ENCODE data around the gene TOLLIP.
A peak's percentile ranks its signal among the peaks of the same experiment; 100 is the strongest.

Gene TOLLIP

GRCh38 chr11:1310772-1311468, 1.5 kb upstream of the TOLLIP start:
- DNase-seq (ENCODE audit: low read depth in 2 of 2) = peak; percentile 42 to 50

- no peak for DNase-seq (ENCODE audit: low read depth in 2 of 2)
Observed at GRCh38 chr11:1310318-1310687, 871 bp upstream of the TOLLIP start.

GRCh38 chr11:1308743-1309497, 512 bp downstream of the TOLLIP start:
- no peak for DNase-seq (ENCODE audit: low read depth in 2 of 2)

DNA sequence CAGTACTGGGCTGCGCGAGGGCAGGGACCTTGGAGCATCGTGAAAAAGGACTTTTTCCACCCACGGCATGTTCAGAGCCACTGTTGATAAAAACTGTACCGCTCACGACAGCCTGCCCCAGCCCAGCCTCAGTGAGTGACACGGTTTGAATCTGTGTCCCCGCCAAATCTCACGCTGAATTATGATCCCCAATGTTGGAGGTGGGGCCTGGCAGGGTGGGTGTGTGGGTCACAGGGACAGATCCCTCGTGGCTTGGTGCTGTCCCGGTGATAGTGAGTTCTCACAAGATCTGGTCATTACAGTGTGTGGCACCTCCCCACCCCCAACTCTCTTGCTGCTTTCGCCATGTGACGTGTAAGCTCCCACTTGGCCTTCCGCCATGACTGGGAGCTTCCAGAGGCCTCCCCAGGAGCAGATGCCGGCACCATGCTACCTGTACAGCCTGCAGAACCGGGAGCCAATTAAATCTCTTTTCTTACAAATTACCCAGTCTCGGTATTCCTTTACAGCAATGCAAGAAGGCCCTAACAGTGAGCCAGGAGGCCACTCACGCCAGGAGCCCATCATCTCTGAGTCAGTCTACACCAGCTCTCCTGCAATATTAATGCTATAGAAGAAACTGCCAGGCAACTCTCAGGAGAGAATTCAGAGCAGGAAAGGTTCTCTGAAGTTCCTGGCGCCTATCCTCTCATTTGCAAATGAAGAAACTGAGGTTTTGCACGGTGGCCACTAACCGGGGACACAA, 1.3 kb downstream of the TOLLIP start:
- no peak for DNase-seq (ENCODE audit: low read depth in 2 of 2)

DNA sequence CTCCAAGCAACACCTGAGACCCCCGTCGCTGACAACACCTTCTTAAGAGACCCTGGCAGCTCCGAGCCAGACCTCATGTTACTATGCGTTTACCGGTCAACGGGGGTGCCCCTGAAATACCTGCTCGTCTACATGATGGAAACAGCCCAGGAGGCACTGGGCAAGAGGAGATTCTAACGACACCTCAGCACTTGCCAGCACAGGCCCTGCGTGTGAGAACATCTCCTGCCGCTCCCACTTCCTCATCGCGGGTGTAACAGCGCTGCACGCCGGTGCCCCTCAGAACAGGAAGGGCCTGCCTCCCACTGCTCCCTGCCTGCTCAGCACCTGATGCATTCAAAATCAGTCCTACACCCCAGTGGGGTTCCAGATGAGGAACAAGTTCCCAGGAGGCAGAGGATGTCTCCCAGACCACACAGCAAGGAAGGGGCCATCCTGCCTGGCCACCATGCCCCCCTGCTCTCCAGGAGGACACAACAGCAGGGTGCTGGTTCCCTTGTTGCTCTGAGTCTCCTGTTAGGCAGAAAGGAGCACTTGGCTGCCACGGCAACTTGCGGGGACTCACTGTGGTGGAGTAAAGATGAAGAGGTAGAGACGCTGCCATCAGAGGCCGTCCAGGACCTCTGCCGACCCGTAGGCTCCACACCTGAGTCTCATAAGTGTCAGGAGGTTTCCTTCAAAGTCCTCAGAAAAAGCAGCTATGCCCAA, 2.1 kb downstream of the TOLLIP start:
- DNase-seq (ENCODE audit: low read depth in 2 of 2) = no peak

- DNase-seq (ENCODE audit: low read depth in 2 of 2) = no peak
Observed at GRCh38 chr11:1306186-1307162, 3.0 kb downstream of the TOLLIP start.

GRCh38 chr11:1305501-1306056, 3.9 kb downstream of the TOLLIP start:
- no peak for DNase-seq (ENCODE audit: low read depth in 2 of 2)

DNA sequence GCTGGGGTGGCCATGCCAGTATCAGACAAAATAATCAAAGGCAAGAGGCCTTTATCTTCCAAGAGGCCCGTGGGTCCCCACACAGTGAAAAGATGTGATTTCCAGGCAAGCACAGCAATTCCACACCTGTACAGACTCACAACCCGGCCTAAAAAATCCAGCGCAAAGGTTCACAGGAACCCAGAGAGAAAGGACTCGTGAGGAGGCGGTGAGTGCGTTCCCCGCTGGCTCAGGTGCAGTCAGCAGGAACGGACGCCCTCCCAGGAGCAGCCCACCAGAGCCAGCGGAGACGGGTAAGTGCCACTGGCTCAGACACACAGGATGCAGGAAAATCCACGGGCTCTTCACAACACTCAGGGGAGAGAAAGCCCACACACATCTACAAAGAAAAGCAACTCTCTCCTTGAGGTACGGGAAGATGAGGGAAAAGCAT, 4.4 kb downstream of the TOLLIP start:
- DNase-seq (ENCODE audit: low read depth in 2 of 2) = no peak

GRCh38 chr11:1304380-1304779, 5.1 kb downstream of the TOLLIP start:
- no peak for DNase-seq (ENCODE audit: low read depth in 2 of 2)

- DNase-seq (ENCODE audit: low read depth in 2 of 2) = no peak
Observed at GRCh38 chr11:1303973-1304372, 5.5 kb downstream of the TOLLIP start.

- no peak for DNase-seq (ENCODE audit: low read depth in 2 of 2)
Observed at GRCh38 chr11:1303126-1303821, 6.2 kb downstream of the TOLLIP start.

- no peak for DNase-seq (ENCODE audit: low read depth in 2 of 2)
Observed at GRCh38 chr11:1302461-1303125, 6.8 kb downstream of the TOLLIP start.

DNA sequence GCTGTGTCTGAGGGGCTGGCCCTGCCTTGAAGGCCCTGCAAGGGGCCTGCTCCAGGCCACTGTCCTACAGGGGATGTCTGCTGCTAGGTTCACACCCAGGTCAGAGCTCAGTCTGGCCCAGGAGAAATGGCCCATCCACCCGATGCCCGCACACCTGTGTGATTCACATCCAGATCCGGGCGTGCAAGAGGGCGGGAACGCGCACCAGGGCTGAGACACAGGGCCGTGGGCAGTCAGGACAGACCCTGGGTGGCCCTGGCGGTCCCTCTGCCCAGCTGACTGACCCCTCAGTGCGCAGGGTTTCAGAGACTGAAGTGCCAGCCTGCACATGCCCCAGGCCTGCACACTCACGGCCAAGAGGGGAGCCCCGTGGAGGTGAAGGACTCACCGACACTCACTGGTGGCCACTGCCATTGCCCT, 7.4 kb downstream of the TOLLIP start:
- DNase-seq (ENCODE audit: low read depth in 2 of 2) = no peak

GRCh38 chr11:1301220-1302000, 8.0 kb downstream of the TOLLIP start:
- DNase-seq (ENCODE audit: low read depth in 2 of 2) = no peak

DNA sequence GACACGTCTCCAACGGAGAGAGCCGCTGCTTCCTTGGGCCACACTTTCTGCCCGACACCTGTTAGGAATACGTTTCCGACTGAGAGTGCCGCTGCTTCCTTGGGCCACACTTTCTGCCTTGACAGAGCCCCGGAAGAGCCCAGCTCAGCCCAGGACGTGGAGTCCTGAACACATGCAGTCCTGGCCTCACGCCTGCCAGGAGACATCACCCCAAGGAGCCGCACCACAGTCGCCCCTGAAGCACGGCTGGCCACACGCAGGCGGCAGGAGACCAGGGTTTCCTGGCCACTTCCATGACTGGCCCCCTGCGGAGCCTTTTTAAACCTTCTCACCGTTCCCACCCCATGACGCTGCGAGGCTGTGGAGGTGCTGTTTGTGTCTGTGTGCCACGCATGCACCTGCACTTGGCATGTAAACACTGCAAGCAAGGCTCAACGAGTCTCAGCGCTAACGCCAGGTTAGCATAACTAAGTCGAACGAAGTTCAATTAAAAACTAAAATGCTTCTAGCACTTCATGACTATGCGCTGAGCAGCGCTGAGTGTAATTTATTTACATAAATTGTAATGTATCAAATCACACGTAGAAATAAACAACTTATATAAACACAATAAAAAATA, 8.8 kb downstream of the TOLLIP start:
- no peak for DNase-seq (ENCODE audit: low read depth in 2 of 2)

DNA sequence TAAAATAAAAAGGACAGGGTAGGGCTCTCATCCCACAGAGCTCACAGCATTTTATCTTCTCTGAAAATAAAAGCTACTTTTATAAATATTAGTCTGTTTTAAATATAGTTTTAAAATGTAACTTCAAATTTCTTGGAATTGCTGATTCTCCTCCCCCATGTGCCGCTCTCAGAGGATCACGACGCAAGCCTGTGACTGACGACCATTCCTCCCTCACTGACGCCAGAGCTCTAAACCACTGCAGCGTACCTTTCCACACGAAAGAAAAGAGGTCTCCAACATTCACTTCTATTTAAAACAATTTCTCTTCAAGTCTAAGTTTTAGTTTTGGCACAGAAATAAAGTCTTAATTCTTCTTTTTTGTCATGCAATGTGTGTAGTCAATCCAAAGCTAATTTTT, 9.3 kb downstream of the TOLLIP start:
- no peak for DNase-seq (ENCODE audit: low read depth in 2 of 2)

DNA sequence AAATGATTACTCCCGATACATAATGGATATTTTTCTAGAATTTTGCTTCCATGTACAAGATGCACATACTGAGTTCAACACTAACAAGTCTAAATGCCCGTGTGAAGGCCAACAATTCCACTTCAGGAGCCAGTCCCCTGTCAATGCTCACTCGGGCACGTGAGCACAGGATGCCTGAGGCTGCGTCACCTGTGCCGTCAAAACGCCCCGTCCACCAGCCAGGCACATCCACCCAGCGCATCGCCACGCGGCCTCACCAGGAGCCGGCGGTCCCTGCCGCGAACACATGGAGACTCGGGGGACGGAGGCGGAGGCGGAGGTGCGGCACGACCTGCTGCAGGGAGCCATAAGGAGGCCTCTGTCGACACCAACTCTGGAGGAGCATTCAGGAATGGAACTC, 9.8 kb downstream of the TOLLIP start:
- DNase-seq (ENCODE audit: low read depth in 2 of 2) = no peak
